IMR-90 (cell line): ENCODE results near the gene MAPK13. TPM values are rescaled to one million over a fixed set of nuclear protein-coding genes. Genes with fewer than 3 reads are reported as not detected.

Experiments
- ATAC-seq: fragments of 200-7000 bp; cut with Tn5 transposase; 2 replicates; pipeline ENCODE4 v1.9.1; 2020; ENCODE audit warnings: low read depth, mild to moderate bottlenecking, moderate library complexity
- BruUV-seq: library from RNA; stranded (reverse); fragments of 400-500 nt; replicated peaks from 2 replicates; lab custom pipeline; 2021; lab: Mats Ljungman, UMichigan
- CTCF ChIA-PET: fragments of 300-600 bp; formaldehyde crosslinking; extraction: SDS; loops from one replicate; lab custom pipeline; 2021; ENCODE audit warnings: antibody characterized with exemption; lab: Yijun Ruan, JAX
- POLR2A ChIA-PET: fragments of 300-600 bp; sonication (Branson Sonifier 250); formaldehyde crosslinking; loops from one replicate; lab custom pipeline; 2022; ENCODE audit warnings: antibody characterized with exemption; ENCODE audit not compliant: unreplicated experiment; lab: Charles Lee
- DNase-seq: peaks from one replicate; pipeline ENCODE4 v3.0.0; 2013
- H2AFZ ChIP-seq: replicated peaks from 2 replicates; pipeline ENCODE3; 2013; ENCODE audit warnings: low read length, mild to moderate bottlenecking; ENCODE audit not compliant: poor library complexity
- H2AK5ac ChIP-seq: 2 replicates; pipeline ENCODE4 v1.6.1; 2013; ENCODE audit warnings: low read depth, low read length, inconsistent platforms
- H2AK9ac ChIP-seq: replicated peaks from 2 replicates; pipeline ENCODE3; 2013; ENCODE audit warnings: mild to moderate bottlenecking, low read depth, low read length, moderate library complexity; ENCODE audit not compliant: poor library complexity
- H2BK120ac ChIP-seq: 2 replicates; pipeline ENCODE4 v1.6.1; 2013; ENCODE audit warnings: low read depth, low read length, inconsistent platforms
- H2BK15ac ChIP-seq: 3 replicates; pipeline ENCODE4 v1.6.1; 2013; ENCODE audit warnings: low read depth, low read length, inconsistent platforms
- H2BK20ac ChIP-seq: 2 replicates; pipeline ENCODE4 v1.6.1; 2013; ENCODE audit warnings: low read depth, mild to moderate bottlenecking, inconsistent platforms, low read length, moderate library complexity
- H2BK5ac ChIP-seq: 2 replicates; pipeline ENCODE4 v1.6.1; 2013; ENCODE audit warnings: mild to moderate bottlenecking, low read depth, low read length, inconsistent platforms; ENCODE audit not compliant: poor library complexity, severe bottlenecking
- H3K14ac ChIP-seq: replicated peaks from 2 replicates; pipeline ENCODE4 v1.6.1; 2013; ENCODE audit warnings: low read depth, low read length, inconsistent platforms
- H3K18ac ChIP-seq: 2 replicates; pipeline ENCODE4 v1.6.1; 2013; ENCODE audit warnings: low read depth, low read length, control low read depth
- H3K23ac ChIP-seq: 2 replicates; pipeline ENCODE4 v1.6.1; 2013; ENCODE audit warnings: low read depth, low read length, inconsistent platforms
- H3K27ac ChIP-seq: 2 replicates; pipeline ENCODE4 v1.5.1; 2013; ENCODE audit warnings: mild to moderate bottlenecking, control low read depth, low read length; ENCODE audit not compliant: insufficient read depth
- H3K27me3 ChIP-seq: 2 replicates; pipeline ENCODE4 v1.6.1; 2013; ENCODE audit warnings: low read length; ENCODE audit not compliant: control insufficient read depth, insufficient read depth
- H3K36me3 ChIP-seq: 2 replicates; pipeline ENCODE4 v1.6.1; 2013; ENCODE audit warnings: low read length, mixed read lengths; ENCODE audit not compliant: control insufficient read depth, insufficient read depth
- H3K4ac ChIP-seq: 2 replicates; pipeline ENCODE4 v1.6.1; 2013; ENCODE audit warnings: low read depth, low read length, inconsistent platforms
- H3K4me1 ChIP-seq: 2 replicates; pipeline ENCODE4 v1.6.1; 2013; ENCODE audit warnings: low read length, mixed read lengths; ENCODE audit not compliant: control insufficient read depth, insufficient read depth
- H3K4me2 ChIP-seq: 2 replicates; pipeline ENCODE4 v1.6.1; 2013; ENCODE audit warnings: low read depth, mild to moderate bottlenecking, control low read depth, low read length, moderate library complexity
- H3K4me3 ChIP-seq: 2 replicates; pipeline ENCODE4 v1.5.1; 2013; ENCODE audit warnings: low read depth, mild to moderate bottlenecking, control low read depth, low read length, moderate library complexity; ENCODE audit not compliant: insufficient read depth
- H3K56ac ChIP-seq: 2 replicates; pipeline ENCODE4 v1.6.1; 2013; ENCODE audit warnings: low read length, inconsistent platforms; ENCODE audit not compliant: insufficient read depth; ENCODE audit errors: extremely low read depth
- H3K79me1 ChIP-seq, 2 experiments: 2 replicates each; pipeline ENCODE4 v1.6.1; 2013; ENCODE audit warnings: low read length in 2 of 2, inconsistent platforms in 1 of 2, low read depth in 1 of 2
- H3K9ac ChIP-seq: 2 replicates; pipeline ENCODE4 v1.6.1; 2013; ENCODE audit warnings: low read depth, low read length, control low read depth
- H3K9me1 ChIP-seq: 2 replicates; pipeline ENCODE4 v1.6.1; 2013; ENCODE audit warnings: low read length, inconsistent platforms; ENCODE audit not compliant: insufficient read depth
- H3K9me3 ChIP-seq: 2 replicates; pipeline ENCODE4 v1.6.1; 2013; ENCODE audit warnings: low read length; ENCODE audit not compliant: control insufficient read depth, insufficient read depth
- H4K20me1 ChIP-seq: 2 replicates; pipeline ENCODE4 v1.6.1; 2013; ENCODE audit warnings: low read length, inconsistent platforms; ENCODE audit not compliant: insufficient read depth
- H4K5ac ChIP-seq: 2 replicates; pipeline ENCODE4 v1.6.1; 2013; ENCODE audit warnings: mild to moderate bottlenecking, low read depth, low read length, control low read depth
- H4K8ac ChIP-seq, 2 experiments: 2 replicates each; pipeline ENCODE4 v1.6.1; 2013; ENCODE audit warnings: low read depth in 2 of 2, low read length in 2 of 2, control low read depth in 1 of 2, inconsistent platforms in 1 of 2
- H4K91ac ChIP-seq: 2 replicates; pipeline ENCODE4 v1.6.1; 2013; ENCODE audit warnings: low read depth, low read length, inconsistent platforms; ENCODE audit not compliant: insufficient read depth
- SMC3 ChIP-seq: fragments of 150-350 bp; IDR thresholded peaks from 2 replicates; pipeline ENCODE4 v1.6.1; 2016; ENCODE audit warnings: low read depth, mild to moderate bottlenecking, antibody characterized with exemption, low read length, moderate library complexity
- WGBS, 2 experiments: methylation state at CpG; one replicate each; pipeline versions ENCODE4 v1.1.5 to v1.1.7; 2013; ENCODE audit warnings: missing lambda C conversion rate in 2 of 2; ENCODE audit not compliant: insufficient read length in 1 of 2; ENCODE audit errors: extremely low coverage in 2 of 2; 5-methylcytosine and 5-hydroxymethylcytosine counted together
- dilution Hi-C: fragments of 300-500 bp; cut with HindIII; formaldehyde crosslinking; loops from one replicate; pipeline ENCODE4 v1.14.3; 2018; ENCODE audit warnings: low sequenced_read_pairs; ENCODE audit not compliant: unreplicated experiment
- in situ Hi-C: fragments of 300-500 bp; cut with MboI; formaldehyde crosslinking; loops from 3 replicates; pipeline ENCODE4 v1.14.3; 2019; ENCODE audit warnings: low sequenced_read_pairs, inconsistent platforms, mixed read lengths
- intact Hi-C: fragments of 100-400 bp; cut with micrococcal nuclease; formaldehyde crosslinking; loops from 2 replicates; pipeline ENCODE4 v1.10.0; 2022
- polyA plus RNA-seq, 3 experiments: library from polyadenylated mRNA; depleted of rRNA; stranded (reverse); fragments of >200 nt; gene quantifications; 2 replicates each; pipeline ENCODE4 v1.2.3, GENCODE V29; 2012; ENCODE audit warnings: low replicate concordance in 1 of 3
- total RNA-seq: library from RNA; depleted of rRNA; stranded (reverse); fragments of >200 nt; gene quantifications from 2 replicates; pipeline ENCODE4 v1.2.3, GENCODE V29; 2012

MAPK13 gene
- total and polyA plus RNA-seq, 2 of the 4 experiments (the other 2 are of a cell fraction) = 2.0 to 2.9 TPM

DNA sequence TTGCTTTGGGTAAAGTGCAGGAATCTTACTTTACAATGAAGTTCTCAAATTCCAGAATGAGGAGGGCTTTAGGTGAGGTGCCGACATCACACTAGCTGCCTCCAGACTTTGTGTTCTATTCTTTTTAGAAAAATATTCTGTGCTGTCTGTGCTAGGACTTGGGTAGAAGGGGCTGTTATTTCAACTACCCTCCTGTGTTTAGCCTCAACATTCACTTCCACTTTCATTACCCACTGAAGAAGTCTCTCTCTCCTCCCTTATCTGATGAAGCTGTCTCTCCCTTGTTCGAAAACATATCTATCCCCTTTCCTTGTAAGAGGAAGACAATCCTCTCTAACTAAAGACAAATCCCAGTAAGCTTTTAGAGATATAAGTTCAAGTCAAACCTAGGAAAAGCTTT lies 41.3 kb downstream of the MAPK13 start:
- Histone ChIP-seq H2BK15ac (no peak overlapping the region), H2BK120ac (no peak overlapping the region), H3K27me3 (peaks cover 2% of the 10 kb centered on the region), H3K79me1 (no peaks in the 10 kb centered on the region), H2AK5ac (no peak overlapping the region), H3K4me1 (no peaks in the 10 kb centered on the region), H2AK9ac (no peak overlapping the region), H3K56ac (no peak overlapping the region), H3K9ac (no peak overlapping the region), H3K14ac (no peak overlapping the region), H3K4ac (no peak overlapping the region), H2BK20ac (no peak overlapping the region), H3K9me3 (no peaks in the 10 kb centered on the region), H3K36me3 (no peaks in the 10 kb centered on the region), H2AFZ (no peak overlapping the region), H4K20me1 (no peaks in the 10 kb centered on the region), H3K18ac (no peak overlapping the region), H4K91ac (no peak overlapping the region), H3K4me3 (no peak overlapping the region), H4K8ac (no peak overlapping the region), H2BK5ac (no peak overlapping the region), H3K23ac (no peak overlapping the region), H3K27ac (no peak overlapping the region), H3K9me1 (no peaks in the 10 kb centered on the region), H4K5ac (no peak overlapping the region), H3K4me2 (no peak overlapping the region)
- dilution Hi-C loops = no loop called here
- ChIA-PET POLR2A (no interaction called here), CTCF (no interaction called here)
- no TSS peak for BruUV-seq
- DNase-seq (no peak), ATAC-seq (no peak)
- intact Hi-C loops = no loop called here
- WGBS, 2 experiments = no CpG with 5 or more reads among the region's 2 CpGs
- TF ChIP-seq SMC3 = no peak
- in situ Hi-C loops = no loop called here
